ENCODE results near the gene PTPRU.

DNA sequence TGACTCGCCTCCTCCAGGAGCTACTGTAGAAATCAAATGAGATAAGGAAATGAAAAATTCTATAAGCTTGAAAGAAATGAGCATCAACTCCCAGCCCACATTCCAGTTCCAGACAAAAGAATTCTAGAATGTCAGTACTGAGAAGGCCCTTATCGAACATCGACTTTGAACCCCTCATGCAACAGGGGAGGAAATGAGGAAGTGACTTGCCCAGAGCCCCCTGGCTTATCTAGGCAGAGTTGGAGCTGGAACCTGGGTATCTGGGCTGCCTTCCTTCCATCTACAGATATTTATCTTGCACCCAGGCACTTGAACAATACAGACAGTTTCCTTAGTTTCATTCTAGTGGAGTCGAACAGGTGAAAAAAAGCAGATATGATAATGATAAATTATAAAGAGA is 27.9 kb upstream of the PTPRU start:
- TF ChIP-seq, protein P1, sequence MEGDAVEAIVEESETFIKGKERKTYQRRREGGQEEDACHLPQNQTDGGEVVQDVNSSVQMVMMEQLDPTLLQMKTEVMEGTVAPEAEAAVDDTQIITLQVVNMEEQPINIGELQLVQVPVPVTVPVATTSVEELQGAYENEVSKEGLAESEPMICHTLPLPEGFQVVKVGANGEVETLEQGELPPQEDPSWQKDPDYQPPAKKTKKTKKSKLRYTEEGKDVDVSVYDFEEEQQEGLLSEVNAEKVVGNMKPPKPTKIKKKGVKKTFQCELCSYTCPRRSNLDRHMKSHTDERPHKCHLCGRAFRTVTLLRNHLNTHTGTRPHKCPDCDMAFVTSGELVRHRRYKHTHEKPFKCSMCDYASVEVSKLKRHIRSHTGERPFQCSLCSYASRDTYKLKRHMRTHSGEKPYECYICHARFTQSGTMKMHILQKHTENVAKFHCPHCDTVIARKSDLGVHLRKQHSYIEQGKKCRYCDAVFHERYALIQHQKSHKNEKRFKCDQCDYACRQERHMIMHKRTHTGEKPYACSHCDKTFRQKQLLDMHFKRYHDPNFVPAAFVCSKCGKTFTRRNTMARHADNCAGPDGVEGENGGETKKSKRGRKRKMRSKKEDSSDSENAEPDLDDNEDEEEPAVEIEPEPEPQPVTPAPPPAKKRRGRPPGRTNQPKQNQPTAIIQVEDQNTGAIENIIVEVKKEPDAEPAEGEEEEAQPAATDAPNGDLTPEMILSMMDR (IDR thresholded peaks at IDR 0.05; ENCODE audit: insufficient read depth, low read length, poor library complexity, severe bottlenecking) = no peak
- TF ChIP-seq EZH2phosphoT487 (conservative IDR thresholded peaks at IDR 0.05; ENCODE audit: low read length) = no peak
